Endothelial cell of umbilical vein (primary cell): ENCODE measurements around the gene EEFSEC. TPM values are rescaled to one million over a fixed set of nuclear protein-coding genes. Genes with fewer than 3 reads are reported as not detected.

ENCODE experiments used
- BruUV-seq: library from RNA; stranded (reverse); fragments of 400-500 nt; replicated peaks from 2 replicates; lab custom pipeline; 2021; lab: Mats Ljungman, UMichigan
- CTCF ChIA-PET: fragments of 300-600, 350-600 bp; sonication (Branson Sonifier 250); formaldehyde crosslinking; loops from one replicate; lab custom pipeline; 2021; ENCODE audit warnings: antibody characterized with exemption, inconsistent platforms; lab: Charles Lee
- POLR2A ChIA-PET: fragments of 300-600, 350-600 bp; sonication (Branson Sonifier 250); formaldehyde crosslinking; loops from one replicate; lab custom pipeline; 2021; ENCODE audit warnings: antibody characterized with exemption, inconsistent platforms; lab: Charles Lee
- DNase-seq: peaks from one replicate; pipeline ENCODE4 v3.0.0-alpha.2; 2011; ENCODE audit warnings: low read depth, low spot score
- FAIRE-seq: peaks from 2 replicates; lab custom pipeline; 2011; peaks lifted over from hg19 to GRCh38; lab: Jason Lieb, UNC
- H2AFZ ChIP-seq: 2 replicates; pipeline ENCODE4 v1.6.0; 2012; ENCODE audit warnings: low read depth, low read length, control low read depth, inconsistent platforms
- H3K27ac ChIP-seq: 2 replicates; pipeline ENCODE4 v1.5.1; 2011; ENCODE audit warnings: low read depth, mild to moderate bottlenecking, control low read depth, low read length, moderate library complexity; ENCODE audit not compliant: insufficient read depth
- H3K27me3 ChIP-seq, 2 experiments: 2 replicates each; pipeline versions ENCODE4 v1.6.0 to v1.6.1; 2011; ENCODE audit warnings: low read length in 2 of 2, mixed read lengths in 1 of 2; ENCODE audit not compliant: control insufficient read depth in 2 of 2, insufficient read depth in 2 of 2
- H3K36me3 ChIP-seq, 2 experiments: 2 replicates in 1 of 2; 3 replicates in 1 of 2; pipeline ENCODE4 v1.5.1; 2011; ENCODE audit warnings: low read length in 2 of 2, mild to moderate bottlenecking in 1 of 2, moderate library complexity in 1 of 2; ENCODE audit not compliant: control insufficient read depth in 2 of 2, insufficient read depth in 2 of 2; ENCODE audit errors: extremely low read depth in 1 of 2
- H3K4me1 ChIP-seq: 3 replicates; pipeline ENCODE4 v1.5.1; 2011; ENCODE audit warnings: mild to moderate bottlenecking, low read length; ENCODE audit not compliant: control insufficient read depth, insufficient read depth; ENCODE audit errors: extremely low read depth
- H3K4me2 ChIP-seq: 2 replicates; pipeline ENCODE4 v1.6.1; 2011; ENCODE audit warnings: low read length, control low read depth, mixed read lengths; ENCODE audit not compliant: insufficient read depth
- H3K4me3 ChIP-seq, 3 experiments: fragments of 200-600 bp in 1 of 3; sonication (generic), shearing (Covaris generic) in 1 of 3; replicated peaks in 1 of 3; 2 replicates each; pipeline ENCODE4 v1.5.1; 2011 to 2016; ENCODE audit warnings: control low read depth in 3 of 3, low read length in 3 of 3, mild to moderate bottlenecking in 2 of 3, inconsistent platforms in 1 of 3, low read depth in 1 of 3, moderate library complexity in 1 of 3; ENCODE audit not compliant: insufficient read depth in 1 of 3
- H3K79me2 ChIP-seq: 2 replicates; pipeline ENCODE4 v1.6.0; 2012; ENCODE audit warnings: low read length, inconsistent platforms; ENCODE audit not compliant: control insufficient read depth, insufficient read depth
- H3K9ac ChIP-seq: replicated peaks from 2 replicates; pipeline ENCODE3; 2011; ENCODE audit warnings: low read length, control low read depth; ENCODE audit not compliant: insufficient read depth; ENCODE audit errors: extremely low read depth
- H3K9me1 ChIP-seq: replicated peaks from 3 replicates; pipeline ENCODE4 v1.6.0; 2011; ENCODE audit warnings: mild to moderate bottlenecking, low read length; ENCODE audit not compliant: control insufficient read depth, insufficient read depth; ENCODE audit errors: extremely low read depth
- H3K9me3 ChIP-seq: replicated peaks from 2 replicates; pipeline ENCODE4 v1.5.1; 2012; ENCODE audit warnings: low read length, inconsistent platforms; ENCODE audit not compliant: control insufficient read depth, insufficient read depth
- H4K20me1 ChIP-seq: replicated peaks from 2 replicates; pipeline ENCODE3; 2011; ENCODE audit warnings: mild to moderate bottlenecking, low read length; ENCODE audit not compliant: control insufficient read depth, insufficient read depth; ENCODE audit errors: extremely low read depth
- FOS ChIP-seq: IDR thresholded peaks from 2 replicates; pipeline ENCODE4 v1.6.1; 2011; ENCODE audit warnings: mild to moderate bottlenecking, low read length, moderate library complexity, borderline replicate concordance; ENCODE audit not compliant: insufficient read depth
- GATA2 ChIP-seq: IDR thresholded peaks from 2 replicates; pipeline ENCODE4 v1.7.0; 2011; ENCODE audit warnings: low read depth, mild to moderate bottlenecking, moderate library complexity, mixed read lengths, low read length; ENCODE audit not compliant: insufficient read length, insufficient read depth
- JUN ChIP-seq: IDR thresholded peaks from 2 replicates; pipeline ENCODE4 v1.6.1; 2011; ENCODE audit warnings: borderline replicate concordance, low read depth; ENCODE audit not compliant: insufficient read length, insufficient read depth
- MYC ChIP-seq: IDR thresholded peaks from one replicate; pipeline ENCODE4 v1.6.1; 2011; ENCODE audit warnings: mild to moderate bottlenecking, low read depth, low read length
- POLR2A ChIP-seq: IDR thresholded peaks from 2 replicates; pipeline ENCODE4 v1.6.1; 2012; ENCODE audit warnings: low read depth, mild to moderate bottlenecking, control low read depth, low read length
- dilution Hi-C: fragments of 300-500 bp; cut with MboI; formaldehyde crosslinking; loops from one replicate; pipeline ENCODE4 v1.15.0; 2019; ENCODE audit warnings: low sequenced_read_pairs; ENCODE audit not compliant: extremely low pct_ligation_motif_present
- intact Hi-C: fragments of 100-400 bp; cut with micrococcal nuclease; formaldehyde crosslinking; loops from one replicate; pipeline ENCODE4 v1.10.0; 2022
- polyA plus RNA-seq, 4 experiments: library from polyadenylated mRNA; depleted of rRNA in 3 of 4; stranded (reverse) in 3 of 4; unstranded in 1 of 4; fragments of >200 nt; gene quantifications; 2 replicates each; pipeline versions ENCODE4 v1.2.1 to v1.2.3, GENCODE V29; 2011 to 2012; ENCODE audit warnings: missing spikeins in 1 of 4
- total RNA-seq: library from RNA; stranded (reverse); gene quantifications from 2 replicates; pipeline ENCODE4 v1.2.3, GENCODE V29; 2021
- TF ChIP-seq, protein P1 (sequence below): IDR thresholded peaks from 2 replicates; pipeline ENCODE4 v1.6.1; 2011; ENCODE audit not compliant: insufficient read depth, insufficient read length
- TF ChIP-seq, protein P2 (sequence below), 2 donors: IDR thresholded peaks; 1 replicate in 1 of 2; 2 replicates in 1 of 2; pipeline ENCODE4 v1.5.1; 2011; ENCODE audit warnings: low read length in 2 of 2, mild to moderate bottlenecking in 2 of 2, moderate library complexity in 2 of 2, control low read depth in 1 of 2, inconsistent platforms in 1 of 2, low read depth in 1 of 2; ENCODE audit not compliant: insufficient read depth in 1 of 2; ENCODE audit errors: extremely low read depth in 1 of 2

Gene EEFSEC
- total and polyA plus RNA-seq, 2 donors (not counting 3 experiments of a cell fraction or from before 2014, with no cell fraction given) = 13.1 to 14.5 TPM

DNA sequence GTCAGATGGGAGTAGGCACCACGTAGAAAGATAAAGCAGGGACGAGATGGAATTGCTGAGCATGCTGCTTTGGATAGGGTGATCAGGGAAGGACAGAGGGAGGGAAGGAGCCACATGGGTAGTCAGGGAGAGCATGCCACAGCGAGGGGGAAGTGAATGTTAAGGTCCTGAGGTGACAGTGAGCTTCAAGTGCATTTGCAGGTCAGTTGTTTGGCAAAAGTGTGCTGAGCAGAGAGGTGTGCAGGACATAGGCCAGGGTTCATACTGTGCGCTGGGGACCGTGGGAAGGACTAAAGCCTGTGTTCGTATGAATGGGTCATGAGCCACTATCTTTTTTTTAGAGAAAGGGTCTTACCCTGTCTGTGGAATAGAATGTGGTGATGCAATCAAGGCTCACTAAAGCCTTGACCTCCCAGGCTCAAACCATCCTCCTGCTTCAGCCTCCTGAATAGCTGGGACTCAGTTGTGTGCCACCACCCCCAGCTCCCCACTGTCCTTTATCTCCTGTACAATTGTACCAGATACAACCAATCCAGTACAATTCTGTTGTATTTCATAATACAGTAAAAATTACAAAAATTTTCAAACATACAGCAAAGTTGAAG lies 205.9 kb downstream of the EEFSEC start:
- no peaks in the 10 kb centered on the region for H3K79me2 ChIP-seq
- H4K20me1 ChIP-seq = no peaks in the 10 kb centered on the region
- DNase-seq = no peak
- POLR2A ChIA-PET = no interaction called here
- H3K9me3 ChIP-seq = no peaks in the 10 kb centered on the region
- FAIRE-seq = no peak
- BruUV-seq = no TSS peak
- no peak overlapping the region for H3K9ac ChIP-seq
- no peak overlapping the region for H2AFZ ChIP-seq
- no peak overlapping the region for H3K4me2 ChIP-seq
- TF ChIP-seq, protein P1, sequence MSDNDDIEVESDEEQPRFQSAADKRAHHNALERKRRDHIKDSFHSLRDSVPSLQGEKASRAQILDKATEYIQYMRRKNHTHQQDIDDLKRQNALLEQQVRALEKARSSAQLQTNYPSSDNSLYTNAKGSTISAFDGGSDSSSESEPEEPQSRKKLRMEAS = no peak
- TF ChIP-seq FOS (no peak), JUN (no peak), POLR2A (no peak), GATA2 (no peak)
- H3K36me3 ChIP-seq = no peaks in the 10 kb centered on the region
- CTCF ChIA-PET = interaction anchor here (1.1 kb wide), 1 partner anchor 15 kb away, joined by 3 read pairs; no protein-coding TSS in a partner anchor
- peaks cover 15% of the 10 kb centered on the region for H3K4me1 ChIP-seq
- H3K9me1 ChIP-seq = no peaks in the 10 kb centered on the region
- dilution Hi-C loops (no loop called here), intact Hi-C loops (no loop called here)
- H3K4me3 ChIP-seq = no peak overlapping the region
- H3K27me3 ChIP-seq = no peaks in the 10 kb centered on the region
- H3K27ac ChIP-seq = no peak overlapping the region

DNA sequence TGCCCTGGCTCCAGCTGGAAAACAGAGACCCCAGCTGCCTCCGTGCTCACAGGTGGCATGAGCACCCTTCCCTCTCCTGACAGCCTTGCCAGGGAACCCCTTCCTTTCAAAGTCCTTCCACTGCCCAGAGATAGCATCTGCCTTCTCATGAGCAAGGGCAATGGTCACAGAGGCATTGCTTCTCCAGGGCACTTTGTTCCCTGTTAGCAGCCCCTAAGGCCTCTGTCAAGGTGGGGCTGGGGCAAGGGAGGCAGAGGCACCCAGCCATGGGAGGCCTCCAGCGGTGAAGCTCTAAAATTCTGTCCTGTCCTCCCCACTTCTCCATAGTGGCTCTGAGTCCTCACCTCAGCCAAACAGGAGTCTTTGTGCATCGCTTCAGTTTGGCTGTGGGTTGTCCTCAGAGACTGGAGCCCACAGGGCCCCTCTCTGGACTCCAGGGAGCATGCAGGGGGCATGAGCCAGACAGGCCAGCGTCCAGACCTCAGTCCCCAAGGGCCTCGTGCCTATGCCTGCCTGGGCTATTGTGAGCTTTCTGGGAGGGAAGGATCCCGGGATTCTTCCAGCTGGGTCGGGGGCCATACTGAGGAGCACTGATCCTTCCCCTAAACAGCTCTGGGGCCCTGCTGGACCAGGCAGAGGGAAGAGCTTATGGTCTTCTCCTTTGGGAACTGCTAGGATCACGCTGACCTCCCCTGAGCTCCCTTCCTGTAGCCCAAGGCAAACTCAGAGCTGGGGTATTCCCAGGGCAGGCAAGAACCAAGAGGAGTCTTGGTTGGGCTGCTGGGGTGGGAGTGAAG lies 206.8 kb downstream of the EEFSEC start:
- CTCF ChIA-PET = interaction anchor here (0.7 to 1.2 kb wide), 4 partner anchors 10 to 258 kb away, joined by 3 read pairs; no protein-coding TSS in a partner anchor

More for the DNA sequence above, 206.8 kb downstream of the EEFSEC start:
- Histone ChIP-seq H3K9me3 (no peaks in the 10 kb centered on the region), H3K27ac (peak overlapping the region; percentile 1), H3K4me1 (peaks cover 8% of the 10 kb centered on the region), H3K4me2 (no peak overlapping the region), H3K9me1 (no peaks in the 10 kb centered on the region), H4K20me1 (no peaks in the 10 kb centered on the region), H3K79me2 (no peaks in the 10 kb centered on the region), H3K27me3 (no peaks in the 10 kb centered on the region), H2AFZ (no peak overlapping the region), H3K9ac (no peak overlapping the region), H3K36me3 (no peaks in the 10 kb centered on the region), H3K4me3 (no peak overlapping the region)
- no peak for TF ChIP-seq MYC
- TF ChIP-seq, protein P2, sequence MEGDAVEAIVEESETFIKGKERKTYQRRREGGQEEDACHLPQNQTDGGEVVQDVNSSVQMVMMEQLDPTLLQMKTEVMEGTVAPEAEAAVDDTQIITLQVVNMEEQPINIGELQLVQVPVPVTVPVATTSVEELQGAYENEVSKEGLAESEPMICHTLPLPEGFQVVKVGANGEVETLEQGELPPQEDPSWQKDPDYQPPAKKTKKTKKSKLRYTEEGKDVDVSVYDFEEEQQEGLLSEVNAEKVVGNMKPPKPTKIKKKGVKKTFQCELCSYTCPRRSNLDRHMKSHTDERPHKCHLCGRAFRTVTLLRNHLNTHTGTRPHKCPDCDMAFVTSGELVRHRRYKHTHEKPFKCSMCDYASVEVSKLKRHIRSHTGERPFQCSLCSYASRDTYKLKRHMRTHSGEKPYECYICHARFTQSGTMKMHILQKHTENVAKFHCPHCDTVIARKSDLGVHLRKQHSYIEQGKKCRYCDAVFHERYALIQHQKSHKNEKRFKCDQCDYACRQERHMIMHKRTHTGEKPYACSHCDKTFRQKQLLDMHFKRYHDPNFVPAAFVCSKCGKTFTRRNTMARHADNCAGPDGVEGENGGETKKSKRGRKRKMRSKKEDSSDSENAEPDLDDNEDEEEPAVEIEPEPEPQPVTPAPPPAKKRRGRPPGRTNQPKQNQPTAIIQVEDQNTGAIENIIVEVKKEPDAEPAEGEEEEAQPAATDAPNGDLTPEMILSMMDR (IDR thresholded peaks at IDR 0.05; ENCODE audit: extremely low read depth in 1 of 2, insufficient read depth in 1 of 2, low read depth in 1 of 2, low read length in 2 of 2) = no peak
- FAIRE-seq (peak; percentile 43), DNase-seq (peak; percentile 28)
- BruUV-seq = no TSS peak
- intact Hi-C loops = no loop called here
- POLR2A ChIA-PET = no interaction called here
- dilution Hi-C loops = no loop called here
